Ascending aorta (tissue), 2 donors: Measurements from ENCODE around the gene SDK1. TPM values are rescaled to one million over a fixed set of nuclear protein-coding genes. Genes with fewer than 3 reads are reported as not detected.

Experiments
- DNase-seq, 2 donors: peaks; one replicate each; pipeline ENCODE4 v3.0.0-alpha.2; 2019; ENCODE audit warnings: low spot score in 2 of 2
- H3K27ac ChIP-seq, 2 donors: fragments of 200-600 bp; sonication (generic); one replicate each; pipeline ENCODE4 v1.5.1; 2016 to 2017; ENCODE audit warnings: mild to moderate bottlenecking in 1 of 2
- H3K27me3 ChIP-seq: fragments of 200-600 bp; sonication (generic); one replicate; pipeline ENCODE4 v1.5.1; 2017
- H3K36me3 ChIP-seq, 2 donors: fragments of 200-600 bp; sonication (generic); one replicate each; pipeline ENCODE4 v1.5.1; 2016
- H3K4me1 ChIP-seq, 2 donors: fragments of 200-600 bp; sonication (generic); one replicate each; pipeline ENCODE4 v1.5.1; 2016 to 2017; ENCODE audit warnings: mild to moderate bottlenecking in 1 of 2
- H3K4me3 ChIP-seq, 2 donors: fragments of 200-600 bp; sonication (generic); one replicate each; pipeline ENCODE4 v1.5.1; 2016 to 2017; ENCODE audit warnings: mild to moderate bottlenecking in 1 of 2
- H3K9me3 ChIP-seq, 2 donors: fragments of 200-600 bp; sonication (generic); one replicate each; pipeline ENCODE4 v1.5.1; 2016
- CTCF ChIP-seq, 3 experiments: fragments of 200-600 bp in 2 of 3; fragments of 450-650 bp in 1 of 3; sonication (generic) in 2 of 3; IDR thresholded peaks; one replicate each; pipeline ENCODE4 v1.5.1; 2016 to 2019; ENCODE audit warnings: antibody characterized with exemption in 3 of 3, mild to moderate bottlenecking in 1 of 3, moderate library complexity in 1 of 3
- intact Hi-C: fragments of 100-400 bp; cut with DNase I; formaldehyde crosslinking; loops from one replicate; pipeline ENCODE4 v1.15.1; 2023
- total RNA-seq: library from RNA; depleted of rRNA; stranded (reverse); fragments of >200 nt; gene quantifications from one replicate; pipeline ENCODE4 v1.1.0, GENCODE V29; 2016

The SDK1 gene
- total RNA-seq, 1 donor from 2014 or later, result 13.3 TPM

GRCh38 chr7:4067476-4067760 lies 766.4 kb downstream of the SDK1 start:
- no peaks in the 10 kb centered on the region for H3K4me1 ChIP-seq
- no peak overlapping the region for H3K4me3 ChIP-seq
- no peak for TF ChIP-seq CTCF (IDR thresholded peaks at IDR 0.05)
- H3K27ac ChIP-seq, result no peak overlapping the region
- no peaks in the 10 kb centered on the region for H3K27me3 ChIP-seq
- intact Hi-C loops, result no loop called here
- peaks cover 0 to 11% of the 10 kb centered on the region in 2 donors for H3K36me3 ChIP-seq
- DNase-seq, result no peak
- H3K9me3 ChIP-seq, result no peaks in the 10 kb centered on the region

- Histone ChIP-seq H3K4me3 (no peak overlapping the region), H3K4me1 (no peaks in the 10 kb centered on the region), H3K27ac (no peak overlapping the region), H3K27me3 (no peaks in the 10 kb centered on the region), H3K9me3 (no peaks in the 10 kb centered on the region), H3K36me3 (peaks cover 0 to 15% of the 10 kb centered on the region in 2 donors)
- TF ChIP-seq CTCF (IDR thresholded peaks at IDR 0.05), result no peak
- intact Hi-C loops, result no loop called here
- no peak for DNase-seq
These were observed 766.8 kb downstream of the SDK1 start for GRCh38 chr7:4067874-4068273.

- no peak for TF ChIP-seq CTCF (IDR thresholded peaks at IDR 0.05)
- intact Hi-C loops, result no loop called here
These were observed 767.2 kb downstream of the SDK1 start for GRCh38 chr7:4068286-4068685.

GRCh38 chr7:4069268-4070095 lies 768.4 kb downstream of the SDK1 start:
- H3K4me1 ChIP-seq, result no peaks in the 10 kb centered on the region
- H3K4me3 ChIP-seq, result no peak overlapping the region
- DNase-seq, result no peak
- no peak for TF ChIP-seq CTCF (IDR thresholded peaks at IDR 0.05)
- intact Hi-C loops, result no loop called here
- H3K36me3 ChIP-seq, result peaks cover 0 to 15% of the 10 kb centered on the region in 2 donors
- no peaks in the 10 kb centered on the region for H3K27me3 ChIP-seq
- no peaks in the 10 kb centered on the region for H3K9me3 ChIP-seq
- H3K27ac ChIP-seq, result no peak overlapping the region

More at GRCh38 chr7:4068286-4068685, 767.2 kb downstream of the SDK1 start:
- Histone ChIP-seq H3K9me3 (no peaks in the 10 kb centered on the region), H3K27ac (no peak overlapping the region), H3K36me3 (peaks cover 0 to 15% of the 10 kb centered on the region in 2 donors), H3K4me3 (no peak overlapping the region), H3K27me3 (no peaks in the 10 kb centered on the region), H3K4me1 (no peaks in the 10 kb centered on the region)
- DNase-seq, result no peak

GRCh38 chr7:4070214-4070613 lies 769.2 kb downstream of the SDK1 start:
- intact Hi-C loops, result no loop called here
- no peak for TF ChIP-seq CTCF (IDR thresholded peaks at IDR 0.05)

More at GRCh38 chr7:4070214-4070613, 769.2 kb downstream of the SDK1 start:
- Histone ChIP-seq H3K36me3 (peaks cover 0 to 15% of the 10 kb centered on the region in 2 donors), H3K4me1 (no peaks in the 10 kb centered on the region), H3K9me3 (no peaks in the 10 kb centered on the region), H3K4me3 (no peak overlapping the region), H3K27me3 (no peaks in the 10 kb centered on the region), H3K27ac (no peak overlapping the region)
- no peak for DNase-seq
